KG1 (cell line): Measurements from ENCODE around the gene PHC1.
"Not testable (repeated sequence)": the region's sequence is repeated elsewhere in the genome, so short reads cannot be mapped to it uniquely, and the experiment has no call there.

Source experiments
- DNase-seq: peaks from one replicate; lab custom pipeline; 2025; lab: John Stamatoyannopoulos, UW

Gene PHC1

GRCh38 chr12:8911606-8912268 lies 2.6 kb upstream of the PHC1 start:
- no peak for DNase-seq

- no peak for DNase-seq
Observed at GRCh38 chr12:8912914-8913313, 1.4 kb upstream of the PHC1 start.

GRCh38 chr12:8913702-8914032 lies 642 bp upstream of the PHC1 start:
- no peak for DNase-seq

- DNase-seq, result no peak
Observed at GRCh38 chr12:8914716-8915526, 612 bp downstream of the PHC1 start.

GRCh38 chr12:8916154-8916553 lies 1.8 kb downstream of the PHC1 start:
- DNase-seq, result no peak

- DNase-seq, result no peak
Observed at GRCh38 chr12:8917031-8917430, 2.7 kb downstream of the PHC1 start.

- DNase-seq, result no peak
Observed at GRCh38 chr12:8917751-8918150, 3.4 kb downstream of the PHC1 start.

- DNase-seq, result not testable (repeated sequence)
Observed at GRCh38 chr12:8919643-8920042, 5.3 kb downstream of the PHC1 start.

GRCh38 chr12:8922544-8922943 lies 8.2 kb downstream of the PHC1 start:
- no peak for DNase-seq

GRCh38 chr12:8930655-8931323 lies 16.5 kb downstream of the PHC1 start:
- DNase-seq, result not testable (repeated sequence)

GRCh38 chr12:8932464-8932863 lies 18.2 kb downstream of the PHC1 start:
- DNase-seq, result not testable (repeated sequence)

- not testable (repeated sequence) for DNase-seq
Observed at GRCh38 chr12:8934080-8934479, 19.8 kb downstream of the PHC1 start.

GRCh38 chr12:8936735-8937134 lies 22.4 kb downstream of the PHC1 start:
- no peak for DNase-seq

GRCh38 chr12:8937842-8938442 lies 23.6 kb downstream of the PHC1 start:
- not testable (repeated sequence) for DNase-seq

GRCh38 chr12:8941691-8942478 lies 27.6 kb downstream of the PHC1 start:
- DNase-seq, result no peak

- no peak for DNase-seq
Observed at GRCh38 chr12:8943565-8944186, 29.4 kb downstream of the PHC1 start.

GRCh38 chr12:8946733-8947132 lies 32.4 kb downstream of the PHC1 start:
- no peak for DNase-seq

- no peak for DNase-seq
Observed at GRCh38 chr12:8947737-8948136, 33.4 kb downstream of the PHC1 start.

- no peak for DNase-seq
Observed at GRCh38 chr12:8948701-8949341, 34.5 kb downstream of the PHC1 start.

- peak; percentile 100 for DNase-seq
Observed at GRCh38 chr12:8949342-8950220, 35.3 kb downstream of the PHC1 start, which contains the start of gene M6PR. Gene M6PR, minus strand, starts transcription at chr12:8949645. Its CDS starts 3,241 bp downstream, at chr12:8946404.
